ENCODE data around the gene ATR. TPM values are rescaled to one million over a fixed set of nuclear protein-coding genes. Genes with fewer than 3 reads are reported as not detected.

Gene ATR
- total RNA-seq = 10 to 100 TPM; 15.2 to 26.1 (median 19.8) TPM
- polyA plus RNA-seq = 10 to 100 TPM in 1 of 3 donors, 1 to 10 TPM in 2; 3.0 to 11.9 (median 4.6) TPM

- Histone ChIP-seq H3K4me1 (peaks cover 0 to 35% (median 19%) of the 10 kb centered on the region in 4 donors), H3K9me3 (no peaks in the 10 kb centered on the region), H3K27me3 (no peaks in the 10 kb centered on the region), H3K4me3 (peak within 1 kb of the TSS; percentile 56 to 83 (median 74)), H3K27ac (peak within 1 kb of the TSS; percentile 89 to 92 (median 91)), H3K36me3 (no peaks in the 10 kb centered on the region)
- WGBS, 2 donors = 0 to 1% methylated on average over 65 of the region's 65 CpGs
- intact Hi-C loops (cut with DNase I) = loop anchor here (1.0 to 5.0 kb wide), 4 partner anchors 17 to 424 kb away; partner anchors contain the start of genes TRPC1, U2SURP and XRN1
- peak; percentile 98 for DNase-seq
- no peak for TF ChIP-seq CTCF (IDR thresholded peaks at IDR 0.05)
- peak; percentile 62 to 68 for TF ChIP-seq POLR2A (IDR thresholded peaks at IDR 0.05)
- peak; percentile 68 to 91 (median 88) for TF ChIP-seq POLR2AphosphoS5 (IDR thresholded peaks at IDR 0.05)
- peak in 2 of 4 donors; percentile 16 to 61 for TF ChIP-seq EP300 (IDR thresholded peaks at IDR 0.05)
Observed at GRCh38 chr3:142578329-142579223, at the start of gene ATR. TSS of gene ATR (minus strand) at chr3:142578733. CDS start at chr3:142578704, 29 bp downstream.

GRCh38 chr3:142626971-142627370 is 48.4 kb upstream of the ATR start:
- intact Hi-C loops (cut with DNase I) = no loop called here
- H3K36me3 ChIP-seq = no peaks in the 10 kb centered on the region
- no peak for DNase-seq

GRCh38 chr3:142625153-142625440 is 46.6 kb upstream of the ATR start:
- whole genome bisulfite sequencing, 2 donors = 50 to 77% methylated on average over 2 of the region's 2 CpGs
- H3K27ac ChIP-seq = no peak overlapping the region
- no peaks in the 10 kb centered on the region for H3K9me3 ChIP-seq
- no peaks in the 10 kb centered on the region for H3K4me1 ChIP-seq
- no peak for DNase-seq
- no peak overlapping the region for H3K4me3 ChIP-seq
- intact Hi-C loops (cut with DNase I) = no loop called here
- no peaks in the 10 kb centered on the region for H3K27me3 ChIP-seq
- H3K36me3 ChIP-seq = no peaks in the 10 kb centered on the region
- TF ChIP-seq EP300 (IDR thresholded peaks at IDR 0.05) (no peak), CTCF (IDR thresholded peaks at IDR 0.05) (no peak), POLR2AphosphoS5 (IDR thresholded peaks at IDR 0.05) (no peak), POLR2A (IDR thresholded peaks at IDR 0.05) (no peak)

More at GRCh38 chr3:142626971-142627370, 48.4 kb upstream of the ATR start:
- no peak overlapping the region for H3K4me3 ChIP-seq
- H3K27ac ChIP-seq = no peak overlapping the region
- no peaks in the 10 kb centered on the region for H3K27me3 ChIP-seq
- no peaks in the 10 kb centered on the region for H3K4me1 ChIP-seq
- no peaks in the 10 kb centered on the region for H3K9me3 ChIP-seq
- TF ChIP-seq CTCF (IDR thresholded peaks at IDR 0.05) (no peak), POLR2AphosphoS5 (IDR thresholded peaks at IDR 0.05) (no peak), POLR2A (IDR thresholded peaks at IDR 0.05) (no peak), EP300 (IDR thresholded peaks at IDR 0.05) (no peak)

- no peaks in the 10 kb centered on the region for H3K36me3 ChIP-seq
- no peaks in the 10 kb centered on the region for H3K9me3 ChIP-seq
- H3K4me3 ChIP-seq = no peak overlapping the region
- no peak overlapping the region for H3K27ac ChIP-seq
- H3K4me1 ChIP-seq = no peaks in the 10 kb centered on the region
- intact Hi-C loops (cut with DNase I) = no loop called here
- DNase-seq = no peak
- no peaks in the 10 kb centered on the region for H3K27me3 ChIP-seq
- 51 to 81% methylated on average over 2 of the region's 2 CpGs for WGBS, 2 donors
- TF ChIP-seq CTCF (IDR thresholded peaks at IDR 0.05) (no peak), POLR2AphosphoS5 (IDR thresholded peaks at IDR 0.05) (no peak), POLR2A (IDR thresholded peaks at IDR 0.05) (no peak), EP300 (IDR thresholded peaks at IDR 0.05) (no peak)
Observed at GRCh38 chr3:142624341-142625152, 46.0 kb upstream of the ATR start.
